Measurements from ENCODE around the gene C2CD4C. TPM values are rescaled to one million over a fixed set of nuclear protein-coding genes. Genes with fewer than 3 reads are reported as not detected.
A peak's percentile ranks its signal among the peaks of the same experiment; 100 is the strongest.

C2CD4C gene
- total RNA-seq, 1 experiment from 2014 or later: 0.29 TPM

- H3K27ac ChIP-seq (ENCODE audit: low read length): no peak overlapping the region
- POLR2A ChIA-PET (ENCODE audit: unreplicated experiment): no interaction called here
- no peaks in the 10 kb centered on the region for H3F3A ChIP-seq (ENCODE audit: low read length, unreplicated experiment)
- H3K79me2 ChIP-seq (ENCODE audit: low read length): no peaks in the 10 kb centered on the region
- H3K4me3 ChIP-seq (ENCODE audit: low read length): no peak overlapping the region
- no peak overlapping the region for H3K4me2 ChIP-seq (ENCODE audit: low read length)
- H3K9me3 ChIP-seq (ENCODE audit: low read length): no peaks in the 10 kb centered on the region
- no TSS peak for BruUV-seq (replicated peaks)
- 0 out of 2 replicates have a peak, but pooled peaks cover 15% of the 10 kb centered on the region for H3K27me3 ChIP-seq (ENCODE audit: low read length)
- H2AFZ ChIP-seq (ENCODE audit: low read length): no peak overlapping the region
- CTCF ChIA-PET: no interaction called here
- H3K9ac ChIP-seq (ENCODE audit: low read length): no peak overlapping the region
- no peaks in the 10 kb centered on the region for H4K20me1 ChIP-seq (ENCODE audit: low read length)
- H3K9me2 ChIP-seq (replicated peaks; ENCODE audit: low read length): no peaks in the 10 kb centered on the region
- ATAC-seq: no peak
- intact Hi-C loops (cut with micrococcal nuclease): no loop called here
- H3K4me1 ChIP-seq (ENCODE audit: insufficient read depth, low read length): no peaks in the 10 kb centered on the region
- no peak for TF ChIP-seq CTCF (conservative IDR thresholded peaks at IDR 0.05; ENCODE audit: low read depth, low read length)
- no peak for TF ChIP-seq EZH2 (IDR thresholded peaks at IDR 0.05; ENCODE audit: low read length, unreplicated experiment)
- no peak for TF ChIP-seq EZH2phosphoT487 (IDR thresholded peaks at IDR 0.05; ENCODE audit: borderline replicate concordance, low read length)
- DNase-seq: no peak
- H3K36me3 ChIP-seq (ENCODE audit: low read depth, low read length): no peaks in the 10 kb centered on the region
These were observed 35.4 kb downstream of the C2CD4C start for GRCh38 chr19:373391-374182.

- ChIA-PET CTCF (interaction anchor here (0.6 kb wide), 1 partner anchor 163 kb away, joined by 3 read pairs; no protein-coding TSS in a partner anchor), POLR2A (ENCODE audit: unreplicated experiment) (no interaction called here)
- no TSS peak for BruUV-seq (replicated peaks)
- Histone ChIP-seq H3K4me1 (ENCODE audit: insufficient read depth, low read length) (no peaks in the 10 kb centered on the region), H4K20me1 (ENCODE audit: low read length) (no peaks in the 10 kb centered on the region), H3K79me2 (ENCODE audit: low read length) (no peaks in the 10 kb centered on the region), H3K4me3 (ENCODE audit: low read length) (no peak overlapping the region), H3K36me3 (ENCODE audit: low read depth, low read length) (no peaks in the 10 kb centered on the region), H3K27me3 (ENCODE audit: low read length) (0 out of 2 replicates have a peak, but pooled peaks cover 15% of the 10 kb centered on the region), H2AFZ (ENCODE audit: low read length) (no peak overlapping the region), H3K9me2 (replicated peaks; ENCODE audit: low read length) (no peaks in the 10 kb centered on the region), H3K27ac (ENCODE audit: low read length) (no peak overlapping the region), H3K9ac (ENCODE audit: low read length) (no peak overlapping the region), H3F3A (ENCODE audit: low read length, unreplicated experiment) (no peaks in the 10 kb centered on the region), H3K4me2 (ENCODE audit: low read length) (no peak overlapping the region), H3K9me3 (ENCODE audit: low read length) (no peaks in the 10 kb centered on the region)
- intact Hi-C loops (cut with micrococcal nuclease): no loop called here
- ATAC-seq: peak; percentile 24; the same call in 1 of the 2 replicates
- TF ChIP-seq EZH2 (IDR thresholded peaks at IDR 0.05; ENCODE audit: low read length, unreplicated experiment) (no peak), EZH2phosphoT487 (IDR thresholded peaks at IDR 0.05; ENCODE audit: borderline replicate concordance, low read length) (no peak), CTCF (conservative IDR thresholded peaks at IDR 0.05; ENCODE audit: low read depth, low read length) (no peak)
- DNase-seq: no peak
These were observed 36.5 kb downstream of the C2CD4C start for GRCh38 chr19:372306-372890.
